Endometrial microvascular endothelial cells (primary cell): ENCODE data around the gene SPNS2. TPM values are rescaled to one million over a fixed set of nuclear protein-coding genes. Genes with fewer than 3 reads are reported as not detected.

Experiments used
- in situ Hi-C: cut with HindIII; loops from 2 replicates; pipeline ENCODE4 v1.10.0; 2017; ENCODE audit warnings: low sequenced_read_pairs, low pct_unique_long_range_greater_than_20kb; ENCODE audit errors: inconsistent ontology term
- total RNA-seq: library from RNA; depleted of rRNA; stranded (reverse); fragments of >200 nt; gene quantifications from one replicate; pipeline ENCODE4 v1.2.3, GENCODE V29; 2015; ENCODE audit errors: inconsistent ontology term

SPNS2 gene
- total RNA-seq, 1 donor from 2014 or later, result 21.9 TPM

DNA sequence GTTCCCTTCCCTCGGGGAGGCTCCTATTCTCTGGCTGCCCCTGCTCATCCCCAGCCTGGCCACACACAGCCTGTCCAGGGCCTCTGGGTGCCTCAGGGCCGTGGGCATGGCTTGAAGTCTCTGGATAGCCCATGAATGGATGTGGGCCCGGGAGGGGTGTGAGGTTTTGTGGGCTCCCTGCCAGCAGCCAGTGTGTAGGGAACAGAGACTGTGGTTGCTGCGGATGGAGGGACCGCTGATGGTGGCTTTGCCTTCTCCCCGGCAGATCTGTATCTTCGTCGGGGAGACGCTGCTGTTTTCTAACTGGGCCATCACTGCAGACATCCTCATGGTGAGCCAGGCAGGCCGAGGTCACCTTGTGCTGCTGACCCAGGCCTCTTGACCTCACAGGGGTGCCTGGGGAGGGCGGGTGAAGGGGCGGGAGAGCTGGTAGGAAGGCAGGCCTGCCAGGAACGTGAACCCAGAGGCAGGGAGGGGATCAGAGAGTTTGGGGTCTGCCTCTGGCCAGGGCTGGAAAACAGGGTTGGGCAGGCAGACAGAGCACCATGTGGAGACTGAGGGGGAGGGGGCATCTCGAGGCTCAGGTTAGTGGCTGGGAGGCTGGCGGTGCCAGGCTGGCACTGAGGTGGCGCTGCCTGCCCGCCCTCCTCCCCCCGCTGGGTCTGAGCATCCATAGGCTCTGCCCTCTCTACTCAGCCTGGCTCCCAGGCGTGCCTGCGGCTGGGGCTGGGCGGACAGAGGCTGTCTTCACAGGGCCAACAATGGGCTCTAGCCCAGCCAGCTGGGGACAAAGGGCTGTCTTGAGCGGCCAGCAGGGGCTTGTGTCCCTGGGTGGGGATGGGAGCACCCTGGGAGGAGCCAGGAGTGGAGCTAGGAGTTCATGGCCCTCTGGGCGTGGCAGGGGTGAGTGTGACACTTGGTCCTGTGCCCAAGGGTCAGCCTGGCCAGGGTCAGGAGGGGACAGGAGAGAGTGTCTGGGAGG, 35.1 kb downstream of the SPNS2 start:
- in situ Hi-C loops, result loop anchor here (10.0 kb wide), 1 partner anchor 109 kb away; no protein-coding TSS in a partner anchor

DNA sequence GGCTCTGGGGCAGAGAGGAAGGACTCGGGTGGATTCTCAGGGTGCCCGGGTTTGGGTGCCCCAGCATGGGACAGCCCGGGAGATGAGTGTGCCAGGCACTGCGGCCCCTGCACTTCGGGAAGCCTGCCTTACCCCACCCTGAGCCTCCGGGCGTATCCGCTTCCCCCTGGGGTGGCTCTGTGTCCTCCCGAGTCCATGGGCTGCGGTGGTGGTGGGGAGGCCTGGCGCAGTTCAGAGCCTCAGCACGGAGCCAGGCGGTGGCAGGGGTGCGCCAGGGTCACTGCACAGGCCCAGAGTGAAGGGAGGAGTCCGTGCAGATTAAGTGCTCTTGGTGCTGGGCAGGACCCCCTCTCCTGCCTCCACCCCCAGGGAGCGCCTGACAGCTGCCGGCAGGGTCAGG, 35.8 kb downstream of the SPNS2 start:
- in situ Hi-C loops, result loop anchor here (10.0 kb wide), 1 partner anchor 110 kb away; no protein-coding TSS in a partner anchor

GRCh38 chr17:4534928-4535666, 36.4 kb downstream of the SPNS2 start:
- in situ Hi-C loops, result loop anchor here (10.0 kb wide), 1 partner anchor 110 kb away; no protein-coding TSS in a partner anchor

DNA sequence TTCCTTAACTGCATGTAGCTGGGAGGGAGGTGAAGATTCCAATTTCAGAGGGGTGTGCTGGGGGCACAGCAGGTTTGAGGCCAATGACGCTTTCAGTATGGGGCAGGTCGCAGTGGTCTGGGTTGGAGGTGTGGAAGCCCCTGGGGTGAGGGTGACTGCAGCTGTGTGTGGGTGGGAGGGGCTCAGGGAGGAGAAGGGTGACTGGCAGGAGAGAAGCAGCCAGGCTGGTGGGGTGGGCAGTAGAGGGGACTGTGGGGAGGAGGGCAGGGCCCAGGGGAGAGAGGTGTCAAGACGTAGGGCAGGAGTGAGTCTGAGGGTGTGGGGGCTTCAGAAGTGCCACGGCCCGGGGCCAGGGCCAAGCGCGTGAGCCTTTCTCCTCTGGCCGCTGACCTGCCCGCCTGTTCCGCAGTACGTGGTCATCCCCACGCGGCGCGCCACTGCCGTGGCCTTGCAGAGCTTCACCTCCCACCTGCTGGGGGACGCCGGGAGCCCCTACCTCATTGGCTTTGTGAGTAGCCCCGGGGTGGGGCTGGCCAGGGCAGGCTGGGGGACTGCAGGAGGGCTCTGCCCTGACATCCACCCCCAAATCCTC, 37.1 kb downstream of the SPNS2 start:
- in situ Hi-C loops, result loop anchor here (10.0 kb wide), 1 partner anchor 111 kb away; no protein-coding TSS in a partner anchor

DNA sequence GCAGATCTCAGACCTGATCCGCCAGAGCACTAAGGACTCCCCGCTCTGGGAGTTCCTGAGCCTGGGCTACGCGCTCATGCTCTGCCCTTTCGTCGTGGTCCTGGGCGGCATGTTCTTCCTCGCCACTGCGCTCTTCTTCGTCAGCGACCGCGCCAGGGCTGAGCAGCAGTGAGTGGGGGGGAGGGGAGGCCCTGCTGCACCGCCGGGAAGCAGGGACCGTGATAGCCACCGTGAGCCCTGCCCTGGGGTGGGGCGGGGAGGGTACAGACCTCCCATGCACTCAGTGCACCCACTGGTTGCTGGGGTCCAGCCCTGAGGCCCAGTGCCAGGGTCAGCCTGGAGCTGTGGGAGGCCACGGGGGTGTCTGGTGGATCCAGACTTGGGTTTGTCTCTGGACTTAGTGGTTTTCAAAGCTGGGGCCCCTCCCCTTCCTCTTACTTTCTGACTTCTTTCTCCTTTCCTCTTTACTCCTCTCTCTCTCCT, 37.6 kb downstream of the SPNS2 start:
- in situ Hi-C loops, result loop anchor here (10.0 kb wide), 1 partner anchor 111 kb away; no protein-coding TSS in a partner anchor

DNA sequence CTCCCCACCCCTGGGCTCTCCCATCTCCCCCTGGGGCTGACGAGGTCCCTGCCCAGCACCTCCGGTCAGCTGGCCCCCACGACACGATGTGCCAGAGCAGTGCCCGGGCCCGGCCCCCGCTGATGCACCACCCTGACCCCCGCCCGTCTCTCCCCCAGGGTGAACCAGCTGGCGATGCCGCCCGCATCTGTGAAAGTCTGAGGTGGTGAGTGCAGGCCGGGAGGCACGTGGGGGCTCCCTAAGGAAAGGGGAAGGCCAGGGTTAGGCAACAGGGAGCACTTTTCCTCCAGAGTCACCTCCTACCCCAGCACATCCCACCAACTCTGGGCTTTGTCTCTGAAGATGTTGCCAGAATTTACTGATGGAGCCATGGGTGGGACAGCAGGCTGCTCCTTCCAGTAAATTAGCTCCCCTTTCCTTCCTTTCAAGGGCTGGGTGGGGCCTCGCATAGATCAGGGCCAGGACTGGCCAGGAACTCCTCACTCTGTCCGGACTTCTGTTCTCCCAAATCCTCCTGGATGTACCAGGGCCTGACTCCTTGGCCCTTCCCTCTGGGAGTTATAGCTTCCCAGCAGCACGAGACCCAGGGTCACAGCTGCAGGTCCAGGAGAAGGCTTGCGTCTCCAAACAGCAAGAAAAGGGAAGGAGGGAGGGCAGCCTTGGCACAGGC, 38.2 kb downstream of the SPNS2 start:
- in situ Hi-C loops, result loop anchor here (10.0 kb wide), 1 partner anchor 112 kb away; no protein-coding TSS in a partner anchor

DNA sequence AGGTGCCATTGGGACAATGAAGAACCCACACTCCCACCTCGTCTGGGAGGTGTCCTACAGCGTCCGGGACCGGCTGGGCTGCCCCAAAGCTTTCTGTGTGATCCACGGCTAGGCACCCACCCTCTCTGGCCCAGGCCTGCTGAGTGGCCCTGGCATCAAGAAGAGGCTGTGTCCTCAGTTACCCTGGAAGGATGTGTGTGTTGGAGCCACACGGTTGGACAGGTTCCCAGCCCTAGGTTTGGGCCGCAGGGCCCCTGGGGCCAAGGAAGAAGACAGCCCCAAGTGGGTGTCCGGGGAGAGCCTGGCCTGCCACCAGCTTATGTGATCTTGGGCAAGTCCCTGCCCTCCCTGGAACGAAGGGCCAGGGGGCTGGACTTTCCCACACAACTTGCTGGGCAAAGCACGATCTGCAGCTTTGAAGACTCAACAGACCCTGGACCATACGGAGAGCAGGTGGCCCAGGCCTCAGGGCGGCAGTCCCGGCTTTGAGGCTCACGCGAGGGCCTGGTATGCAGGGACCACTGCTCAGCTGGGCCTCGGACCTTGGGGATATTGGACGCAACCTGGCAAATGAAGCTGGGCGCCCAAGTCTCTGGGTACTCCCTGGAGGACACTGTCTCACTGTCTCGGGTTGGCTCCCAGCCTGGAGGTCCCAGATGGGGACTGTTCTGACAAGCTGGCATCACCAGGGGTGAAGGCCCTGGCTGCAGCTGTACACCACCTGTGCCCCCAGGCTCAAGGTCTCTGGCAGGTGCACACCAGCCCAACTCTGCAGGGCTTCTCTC, 39.0 kb downstream of the SPNS2 start:
- in situ Hi-C loops, result loop anchor here (10.0 kb wide), 1 partner anchor 113 kb away; no protein-coding TSS in a partner anchor

GRCh38 chr17:4538236-4539002, 39.7 kb downstream of the SPNS2 start:
- in situ Hi-C loops, result loop anchor here (10.0 kb wide), 1 partner anchor 114 kb away; no protein-coding TSS in a partner anchor

GRCh38 chr17:4539025-4539424, 40.3 kb downstream of the SPNS2 start:
- in situ Hi-C loops, result loop anchor here (10.0 kb wide), 1 partner anchor 114 kb away; no protein-coding TSS in a partner anchor

DNA sequence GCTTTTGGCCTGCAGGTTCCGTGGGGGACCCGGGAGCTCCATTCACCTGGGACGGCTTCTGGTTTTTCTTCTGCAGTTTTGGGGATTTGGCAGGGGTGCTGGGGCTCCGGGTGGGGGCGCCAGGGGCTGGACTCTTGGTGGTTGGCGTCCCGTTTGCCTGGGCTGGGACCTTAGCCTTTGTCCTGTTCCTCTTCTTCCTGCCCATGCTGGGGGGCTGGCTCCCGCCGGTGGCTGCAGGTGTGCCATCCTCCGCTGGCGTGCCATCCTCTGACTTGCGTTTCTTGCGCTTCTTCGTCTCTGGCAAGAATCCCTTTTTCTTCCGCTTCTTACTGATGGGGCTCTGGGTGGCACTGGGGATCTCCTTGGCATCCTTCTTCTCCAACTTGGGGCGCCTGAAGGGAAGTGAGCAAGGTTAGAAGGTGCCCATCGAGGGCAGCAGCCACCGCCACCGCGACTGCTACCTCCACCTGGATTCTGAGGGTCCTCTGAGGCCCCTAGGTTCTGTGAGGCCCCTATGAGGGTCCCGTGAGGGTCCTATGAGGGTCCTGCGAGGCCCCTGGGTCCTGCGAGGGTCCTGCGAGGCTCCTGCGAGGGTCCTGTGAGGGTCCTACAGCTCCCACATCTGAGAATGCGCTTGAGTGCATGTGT, 41.0 kb downstream of the SPNS2 start:
- in situ Hi-C loops, result loop anchor here (10.0 kb wide), 1 partner anchor 115 kb away; no protein-coding TSS in a partner anchor

DNA sequence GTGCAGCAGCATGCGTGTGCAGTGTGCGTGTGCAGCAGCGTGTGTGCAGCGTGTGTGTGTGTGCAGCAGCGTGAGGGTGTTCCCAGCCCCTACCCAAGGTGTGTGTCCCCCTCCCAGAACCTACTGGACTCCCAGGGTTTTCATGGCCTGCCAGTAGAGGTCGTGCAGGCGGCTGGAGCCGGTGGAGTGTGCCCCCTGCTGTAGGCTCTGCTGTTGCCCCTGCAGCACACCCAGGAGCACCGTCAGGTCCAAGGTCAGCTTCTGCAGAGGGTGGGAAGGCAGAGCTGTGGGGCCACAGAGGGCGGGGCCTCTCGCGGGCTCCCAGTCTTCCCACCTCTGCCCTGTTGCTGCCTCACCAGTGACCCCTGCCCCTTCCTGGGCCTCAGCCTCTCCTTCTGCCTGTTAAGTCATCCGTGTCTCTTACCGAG, 41.6 kb downstream of the SPNS2 start:
- in situ Hi-C loops, result no loop called here

- in situ Hi-C loops, result no loop called here
Measured at GRCh38 chr17:4540687-4541327, 42.1 kb downstream of the SPNS2 start.

- in situ Hi-C loops, result no loop called here
Measured at GRCh38 chr17:4541328-4542002, 42.8 kb downstream of the SPNS2 start.

DNA sequence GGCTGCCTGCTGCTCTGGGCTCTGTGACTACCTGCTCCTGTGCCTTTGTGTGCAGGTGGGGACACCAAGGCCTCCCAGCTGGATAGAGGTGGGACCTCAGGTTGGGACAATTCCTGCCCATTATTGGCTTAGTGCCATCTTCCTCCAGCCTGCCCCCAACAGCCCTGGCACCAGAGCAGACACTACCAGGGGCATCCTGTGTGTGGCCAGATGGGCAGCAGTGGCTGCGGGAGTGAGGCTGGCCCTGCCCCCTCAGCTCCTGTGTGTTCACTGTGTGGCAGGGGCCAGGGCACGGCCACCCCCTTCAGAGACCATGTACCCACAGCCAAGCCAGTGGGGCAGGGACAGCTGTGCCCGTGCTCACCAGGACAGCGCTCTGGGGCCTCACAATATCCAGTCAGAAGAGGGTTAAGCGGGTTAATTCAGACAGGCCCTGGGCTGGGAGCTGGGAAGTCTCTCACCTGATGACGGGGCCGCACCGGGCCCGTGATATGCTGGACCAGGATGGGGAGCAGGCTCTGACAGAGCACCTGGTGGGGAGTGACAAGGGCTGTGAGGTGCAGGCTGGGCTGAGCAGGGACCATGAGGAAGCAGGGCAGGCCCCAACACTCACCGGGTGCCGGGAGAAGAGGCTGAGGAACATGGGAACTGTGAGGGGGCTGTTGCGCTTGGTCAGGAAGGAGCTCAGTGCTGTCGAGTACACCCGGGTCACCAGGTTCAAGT, 43.5 kb downstream of the SPNS2 start:
- in situ Hi-C loops, result no loop called here

DNA sequence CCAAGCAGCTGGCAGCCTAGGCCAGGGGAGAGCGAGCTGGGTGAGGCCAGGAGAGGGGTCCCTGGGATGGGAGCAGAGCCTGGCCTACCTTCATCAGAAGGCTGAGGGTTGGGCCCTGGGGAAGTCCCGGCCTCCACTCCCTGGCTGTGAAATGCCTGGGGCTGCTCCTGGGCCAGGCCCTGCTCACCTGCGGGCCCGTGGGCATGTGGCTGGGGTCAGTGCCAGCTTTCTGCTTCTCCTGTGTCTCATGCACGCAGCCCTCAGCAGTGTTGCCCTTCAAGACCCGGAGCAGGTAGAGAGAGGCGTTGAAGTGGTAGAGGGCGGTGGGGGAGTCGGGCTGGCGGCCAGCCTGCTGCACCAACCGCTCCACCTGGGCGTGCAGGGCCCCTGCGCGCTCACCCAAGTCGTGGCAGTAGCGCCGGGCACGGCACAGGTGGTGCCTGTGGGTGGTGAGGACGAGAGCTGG, 44.1 kb downstream of the SPNS2 start:
- in situ Hi-C loops, result no loop called here
